Kidney glomerular epithelial cell (primary cell): ENCODE data around the gene SRPK2.
"Not testable (repeated sequence)": the region's sequence is repeated elsewhere in the genome, so short reads cannot be mapped to it uniquely, and the experiment has no call there.

ENCODE experiments used
- DNase-seq: peaks from one replicate; lab custom pipeline; 2025; lab: John Stamatoyannopoulos, UW

Gene SRPK2

GRCh38 chr7:105376908-105377533 is 11.7 kb downstream of the SRPK2 start:
- DNase-seq, result no peak

GRCh38 chr7:105369944-105370343 is 18.8 kb downstream of the SRPK2 start:
- no peak for DNase-seq

- no peak for DNase-seq
These were observed 21.3 kb downstream of the SRPK2 start for GRCh38 chr7:105367458-105367857.

- no peak for DNase-seq
These were observed 22.9 kb downstream of the SRPK2 start for GRCh38 chr7:105365541-105366534.

- DNase-seq, result no peak
These were observed 24.0 kb downstream of the SRPK2 start for GRCh38 chr7:105364684-105365083.

- not testable (repeated sequence) for DNase-seq
These were observed 25.1 kb downstream of the SRPK2 start for GRCh38 chr7:105363657-105364056.

GRCh38 chr7:105362685-105363084 is 26.0 kb downstream of the SRPK2 start:
- DNase-seq, result not testable (repeated sequence)

GRCh38 chr7:105361995-105362394 is 26.7 kb downstream of the SRPK2 start:
- not testable (repeated sequence) for DNase-seq

- DNase-seq, result not testable (repeated sequence)
These were observed 28.6 kb downstream of the SRPK2 start for GRCh38 chr7:105360149-105360548.

GRCh38 chr7:105355701-105356100 is 33.0 kb downstream of the SRPK2 start:
- DNase-seq, result no peak

GRCh38 chr7:105354383-105354782 is 34.3 kb downstream of the SRPK2 start:
- DNase-seq, result no peak

- no peak for DNase-seq
These were observed 34.9 kb downstream of the SRPK2 start for GRCh38 chr7:105353752-105354328.

GRCh38 chr7:105352901-105353668 is 35.6 kb downstream of the SRPK2 start:
- DNase-seq, result no peak

- DNase-seq, result peak; percentile 63
These were observed 36.6 kb downstream of the SRPK2 start for GRCh38 chr7:105352018-105352612.

- no peak for DNase-seq
These were observed 37.8 kb downstream of the SRPK2 start for GRCh38 chr7:105350906-105351305.

- DNase-seq, result not testable (repeated sequence)
These were observed 40.5 kb downstream of the SRPK2 start for GRCh38 chr7:105348177-105348576.

- no peak for DNase-seq
These were observed 42.0 kb downstream of the SRPK2 start for GRCh38 chr7:105346593-105347322.

GRCh38 chr7:105346138-105346537 is 42.6 kb downstream of the SRPK2 start:
- no peak for DNase-seq

GRCh38 chr7:105345725-105346124 is 43.0 kb downstream of the SRPK2 start:
- DNase-seq, result no peak

- no peak for DNase-seq
These were observed 43.7 kb downstream of the SRPK2 start for GRCh38 chr7:105345003-105345402.
